Activated CD4-positive, alpha-beta T cell treated with anti-CD3 and anti-CD28 coated beads for 24 hours (primary cell): Measurements from ENCODE around the gene HUNK.
"Not testable (repeated sequence)": the region's sequence is repeated elsewhere in the genome, so short reads cannot be mapped to it uniquely, and the experiment has no call there.

Experiments used
- DNase-seq, 2 donors: peaks; one replicate each; pipeline ENCODE4 v3.0.0-alpha.2; 2020; ENCODE audit warnings: low read depth in 2 of 2

Gene HUNK

DNA sequence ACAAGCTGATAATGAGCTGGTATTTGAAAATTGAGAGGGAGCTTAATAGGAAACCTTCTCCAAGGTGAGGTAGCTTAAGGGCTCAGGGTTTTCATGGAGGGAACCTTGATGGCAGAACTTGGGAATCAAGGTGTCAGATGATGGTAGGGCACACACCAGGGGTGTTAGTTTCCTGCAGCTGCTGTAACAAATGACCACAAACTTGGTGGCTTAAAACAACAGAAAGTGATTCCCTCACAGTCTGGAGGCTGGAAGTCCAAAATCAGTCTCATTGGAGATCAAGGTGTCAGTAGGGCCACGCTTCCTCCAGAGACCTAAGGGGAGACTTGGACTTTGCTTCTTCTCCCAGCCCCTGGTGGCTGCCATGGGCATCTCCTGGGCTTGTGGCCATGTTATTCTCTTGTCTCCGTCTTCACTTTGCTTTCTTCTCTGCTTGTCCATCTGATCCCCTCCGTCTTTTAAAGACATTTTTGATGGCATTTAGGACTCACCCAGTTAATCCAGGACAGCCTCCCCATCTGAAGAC lies 45.5 kb downstream of the HUNK start:
- no peak for DNase-seq

DNA sequence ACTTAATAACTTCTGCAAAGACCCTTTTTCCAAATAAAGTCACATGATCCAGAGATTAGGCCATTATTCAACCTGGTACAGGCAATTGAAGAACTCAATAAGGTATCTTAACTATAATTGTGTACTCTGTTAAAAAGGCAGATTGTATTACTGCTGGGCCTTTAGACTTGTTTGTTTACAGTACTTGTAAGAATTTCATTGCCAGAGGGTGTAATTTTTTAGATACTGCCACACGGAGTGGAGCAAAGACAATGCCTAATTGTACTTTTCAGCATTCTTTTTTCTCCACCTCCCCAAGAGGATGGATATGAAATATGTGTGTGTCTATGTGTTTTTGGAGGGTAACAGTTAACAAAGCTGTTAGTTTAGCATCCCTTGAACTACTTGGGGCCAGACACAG lies 47.5 kb downstream of the HUNK start:
- no peak for DNase-seq

- DNase-seq, result no peak
These were observed 48.3 kb downstream of the HUNK start for GRCh38 chr21:31921079-31921478.

GRCh38 chr21:31922881-31923280 lies 50.1 kb downstream of the HUNK start:
- DNase-seq, result no peak

GRCh38 chr21:31923756-31924155 lies 50.9 kb downstream of the HUNK start:
- DNase-seq, result no peak

- no peak for DNase-seq
These were observed 51.7 kb downstream of the HUNK start for GRCh38 chr21:31924548-31924947.

DNA sequence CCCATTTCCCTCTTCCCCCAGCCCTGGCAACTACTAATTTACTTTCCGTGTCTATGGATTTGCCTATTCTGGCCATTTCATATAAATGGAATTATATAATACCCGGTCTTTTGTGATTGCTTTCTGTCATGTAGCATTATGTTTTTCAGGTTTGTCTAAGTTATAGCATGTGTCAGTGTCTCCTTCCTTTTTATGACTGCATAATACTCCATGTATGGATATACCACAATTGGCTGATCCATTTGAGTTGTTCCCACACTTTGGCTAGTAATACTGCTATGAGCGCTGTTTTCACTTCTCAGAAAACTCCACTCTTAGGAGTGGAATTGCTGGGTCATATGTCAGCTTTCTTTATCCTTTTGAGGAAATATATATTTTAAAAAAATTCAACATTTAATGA lies 53.7 kb downstream of the HUNK start:
- DNase-seq, result no peak

- DNase-seq, result no peak
These were observed 55.0 kb downstream of the HUNK start for GRCh38 chr21:31927689-31928353.

DNA sequence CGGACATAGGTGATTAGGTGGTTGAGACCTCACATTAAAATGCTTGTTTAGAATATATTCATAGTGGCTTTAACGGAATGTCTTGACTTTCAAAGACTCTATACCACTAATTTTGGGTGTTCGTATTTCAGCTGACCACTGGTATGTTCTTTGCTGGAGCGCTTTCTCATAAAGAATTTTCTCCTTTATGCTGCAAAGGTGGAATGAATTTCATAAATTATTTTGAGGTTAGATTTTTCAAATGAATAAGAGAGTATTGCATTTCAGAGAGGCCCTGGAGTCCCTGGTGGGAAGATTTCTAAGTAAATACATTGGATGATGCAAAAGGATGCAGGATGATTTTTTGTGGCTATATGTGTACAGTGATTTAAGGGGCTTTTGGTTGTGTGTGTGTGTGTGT lies 55.8 kb downstream of the HUNK start:
- DNase-seq, result no peak

GRCh38 chr21:31929548-31929947 lies 56.7 kb downstream of the HUNK start:
- no peak for DNase-seq

DNA sequence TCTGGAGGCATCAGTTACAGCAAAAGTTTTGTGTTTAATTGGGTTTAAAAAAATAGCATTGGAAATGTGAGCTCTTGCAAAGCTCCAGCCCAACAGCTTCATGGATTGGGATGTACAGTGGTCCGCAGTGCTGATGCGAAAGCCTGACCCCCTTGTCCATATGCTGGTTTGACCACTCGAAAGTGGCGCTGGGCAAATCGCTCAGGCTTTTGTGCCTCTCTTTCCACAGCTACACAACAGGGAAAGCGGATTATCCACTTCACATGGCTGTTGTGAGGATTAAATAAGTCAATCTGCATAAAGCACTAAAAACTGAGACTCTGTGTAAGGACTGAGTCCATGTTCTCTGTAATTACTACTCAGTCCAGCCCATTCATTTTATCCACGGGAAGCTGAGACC lies 57.2 kb downstream of the HUNK start:
- no peak for DNase-seq

DNA sequence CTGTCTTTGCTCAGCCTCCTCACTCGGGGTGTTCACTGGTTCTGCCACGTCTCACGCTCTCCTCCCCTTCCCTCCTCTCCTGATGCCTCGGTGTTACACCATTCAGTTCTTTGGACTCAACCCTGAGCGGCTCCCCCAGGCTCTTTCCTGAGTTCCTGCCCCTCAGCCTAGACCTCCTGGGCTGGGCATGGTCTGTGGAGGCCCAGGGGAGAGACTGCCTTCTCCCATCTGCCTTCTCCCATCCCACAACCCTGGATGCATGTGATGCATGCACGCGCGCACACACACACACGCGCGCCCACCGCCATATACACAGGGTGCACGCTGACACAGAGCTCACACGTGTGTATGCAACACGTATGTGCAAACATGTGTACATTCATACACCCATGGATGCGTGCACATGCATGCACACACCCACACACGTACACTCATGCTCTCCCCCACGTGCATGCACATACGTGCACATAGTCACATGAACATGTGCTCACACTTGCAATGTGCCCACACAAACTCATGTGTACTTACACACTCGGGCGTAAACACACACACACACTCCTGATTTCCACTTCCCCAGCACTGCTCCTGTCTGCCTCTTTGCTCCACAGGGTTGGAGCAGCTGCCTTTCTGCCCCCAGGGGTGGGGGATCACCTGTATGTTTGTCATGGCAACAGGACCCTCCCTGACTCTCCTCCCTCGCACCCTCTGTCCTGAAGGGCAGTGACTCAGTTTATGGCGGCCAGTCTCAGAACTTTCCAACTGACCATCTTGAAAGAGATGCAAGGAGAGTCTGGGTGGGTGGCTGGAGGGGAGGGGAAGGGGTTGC lies 59.0 kb downstream of the HUNK start:
- no peak for DNase-seq

GRCh38 chr21:31932470-31932764 lies 59.6 kb downstream of the HUNK start:
- DNase-seq, result no peak

DNA sequence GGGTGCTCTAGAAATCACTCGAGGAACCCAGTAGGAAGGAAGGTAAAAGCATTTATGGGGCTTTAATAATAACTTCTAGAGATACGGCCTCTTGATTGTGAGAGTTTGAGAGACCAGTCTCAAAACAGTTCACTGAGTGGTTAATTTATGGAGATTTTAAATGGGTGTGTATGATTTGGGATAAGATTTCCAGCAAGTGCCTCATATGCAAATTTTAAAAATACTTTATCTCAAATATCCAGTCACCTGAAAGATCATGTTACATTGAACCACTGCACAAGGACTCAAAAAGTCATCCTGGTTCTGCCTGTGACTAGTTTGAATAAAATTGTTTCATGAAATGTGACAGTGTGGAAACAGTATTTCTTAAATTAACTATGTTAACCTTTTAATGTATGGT lies 64.5 kb downstream of the HUNK start:
- no peak for DNase-seq

- DNase-seq, result no peak
These were observed 65.8 kb downstream of the HUNK start for GRCh38 chr21:31938330-31939301.

DNA sequence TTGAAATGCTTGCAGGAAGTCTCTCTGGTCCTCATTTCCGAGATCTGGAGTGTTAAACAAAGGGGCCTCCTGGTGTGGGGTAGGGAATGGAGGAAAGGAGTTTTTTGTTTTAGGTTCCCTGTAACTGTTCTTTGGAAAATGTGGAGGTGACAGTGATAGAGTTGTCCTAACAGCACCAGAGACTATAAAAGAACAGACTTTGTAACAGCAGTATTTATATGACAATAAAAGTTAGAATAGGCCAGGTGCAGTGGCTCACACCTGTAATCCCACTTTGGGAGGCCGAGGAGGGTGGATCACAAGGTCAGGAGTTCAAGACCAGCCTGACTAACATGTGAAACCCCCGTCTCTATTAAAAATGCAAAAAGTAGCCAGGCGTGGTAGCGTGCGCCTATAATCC lies 68.9 kb downstream of the HUNK start:
- no peak for DNase-seq

- DNase-seq, result no peak
These were observed 70.7 kb downstream of the HUNK start for GRCh38 chr21:31943561-31943960.

DNA sequence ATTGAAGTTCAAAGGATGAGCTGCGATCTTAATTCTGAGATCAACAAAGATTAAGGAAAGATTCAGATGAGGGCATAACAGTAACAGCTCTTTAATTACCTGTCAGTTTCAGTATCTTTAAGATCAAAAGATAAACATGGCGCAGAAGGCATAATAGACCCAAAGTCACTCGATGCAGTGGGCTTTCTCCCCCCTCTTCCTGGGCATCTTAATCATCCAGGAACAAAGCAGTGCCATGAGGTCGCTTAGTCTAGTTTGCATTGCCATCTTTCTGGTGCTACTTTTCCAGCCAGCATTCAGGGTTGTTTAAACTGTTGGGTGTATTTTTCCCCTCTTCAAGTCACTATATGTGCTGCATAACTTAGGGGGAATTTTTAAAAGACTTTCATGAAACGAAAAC lies 72.3 kb downstream of the HUNK start:
- no peak for DNase-seq

DNA sequence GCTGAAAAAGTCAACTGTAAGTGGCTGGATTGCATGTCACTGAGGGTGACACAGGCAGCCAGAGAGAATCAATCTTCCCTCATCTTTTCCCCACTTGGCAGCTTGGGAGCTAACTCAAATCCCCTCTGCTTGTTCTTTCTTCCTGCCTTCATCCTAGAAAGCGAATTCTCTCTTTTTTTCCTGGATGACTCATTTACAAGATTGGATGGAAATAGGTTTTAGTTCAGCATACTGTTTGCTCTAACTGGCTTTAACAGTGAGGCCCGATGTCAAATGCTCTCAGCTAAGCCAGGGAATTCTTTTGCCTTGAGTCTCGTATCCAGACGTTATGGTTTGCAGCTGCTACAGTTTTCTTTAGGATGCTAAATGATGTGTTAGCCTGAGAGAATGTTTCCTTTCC lies 72.7 kb downstream of the HUNK start:
- no peak for DNase-seq

DNA sequence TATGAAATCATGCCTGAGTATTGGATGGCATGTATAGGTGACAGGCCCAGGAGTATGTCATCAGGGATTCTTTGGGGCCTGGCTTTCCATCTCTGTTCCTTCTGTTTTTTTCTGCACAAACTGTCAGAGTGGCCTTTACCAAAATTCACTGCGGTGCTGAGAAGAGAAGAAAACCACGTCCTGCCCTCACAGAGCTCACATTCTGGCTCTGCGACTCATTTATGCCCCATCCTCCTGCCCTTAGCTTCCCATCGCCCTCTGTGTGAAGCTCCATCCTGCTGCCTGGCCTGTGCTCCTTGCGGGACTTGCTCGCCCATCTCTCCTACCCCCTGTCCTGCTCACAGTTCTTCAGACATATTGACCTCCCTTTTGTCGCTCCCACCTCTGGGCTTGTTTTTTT lies 73.4 kb downstream of the HUNK start:
- DNase-seq, result no peak

- DNase-seq, result not testable (repeated sequence)
These were observed 74.2 kb downstream of the HUNK start for GRCh38 chr21:31946876-31947550.

- no peak for DNase-seq
These were observed 75.9 kb downstream of the HUNK start for GRCh38 chr21:31948676-31949075.
